Calu3 (cell line): ENCODE measurements around the gene TPK1. TPM values are rescaled to one million over a fixed set of nuclear protein-coding genes. Genes with fewer than 3 reads are reported as not detected.

ENCODE experiments used
- BruUV-seq: library from RNA; stranded (reverse); fragments of 400-500 nt; replicated peaks from 2 replicates; lab custom pipeline; 2021; lab: Mats Ljungman, UMichigan
- CTCF ChIA-PET: fragments of 300-600 bp; sonication (Branson Sonifier 250); formaldehyde crosslinking; loops from one replicate; lab custom pipeline; 2022; ENCODE audit warnings: antibody characterized with exemption; lab: Charles Lee
- DNase-seq: peaks from one replicate; pipeline ENCODE4 v3.0.0; 2022
- H3K27ac Mint-ChIP-seq: one replicate; pipeline ENCODE4 v1.8.0; 2022; ENCODE audit warnings: mixed read lengths; ENCODE audit not compliant: unreplicated experiment
- H3K27me3 Mint-ChIP-seq: one replicate; pipeline ENCODE4 v1.8.0; 2022; ENCODE audit warnings: mixed read lengths; ENCODE audit not compliant: unreplicated experiment
- H3K36me3 Mint-ChIP-seq: one replicate; pipeline ENCODE4 v1.8.0; 2022; ENCODE audit warnings: mild to moderate bottlenecking, moderate library complexity, mixed read lengths; ENCODE audit not compliant: insufficient read depth, unreplicated experiment
- H3K4me1 Mint-ChIP-seq: one replicate; pipeline ENCODE4 v1.8.0; 2022; ENCODE audit warnings: mild to moderate bottlenecking, low read depth, mixed read lengths; ENCODE audit not compliant: unreplicated experiment
- H3K4me3 Mint-ChIP-seq: one replicate; pipeline ENCODE4 v1.8.0; 2022; ENCODE audit warnings: mild to moderate bottlenecking, low read depth, moderate library complexity, mixed read lengths; ENCODE audit not compliant: unreplicated experiment
- H3K9me3 Mint-ChIP-seq: one replicate; pipeline ENCODE4 v1.8.0; 2022; ENCODE audit warnings: low read depth, mixed read lengths; ENCODE audit not compliant: unreplicated experiment
- CTCF ChIP-seq: fragments of 200-600 bp; IDR thresholded peaks from one replicate; pipeline ENCODE4 v1.8.0; 2022; ENCODE audit warnings: antibody characterized with exemption; ENCODE audit not compliant: unreplicated experiment
- intact Hi-C: fragments of 100-400 bp; cut with micrococcal nuclease; formaldehyde crosslinking; loops from one replicate; pipeline ENCODE4 v1.10.0; 2022; ENCODE audit not compliant: unreplicated experiment
- total RNA-seq: library from RNA; stranded (reverse); gene quantifications from 2 replicates; pipeline ENCODE4 v1.2.3, GENCODE V29; 2022

The TPK1 gene
- total RNA-seq, 1 experiment from 2014 or later: 13.2 TPM

DNA sequence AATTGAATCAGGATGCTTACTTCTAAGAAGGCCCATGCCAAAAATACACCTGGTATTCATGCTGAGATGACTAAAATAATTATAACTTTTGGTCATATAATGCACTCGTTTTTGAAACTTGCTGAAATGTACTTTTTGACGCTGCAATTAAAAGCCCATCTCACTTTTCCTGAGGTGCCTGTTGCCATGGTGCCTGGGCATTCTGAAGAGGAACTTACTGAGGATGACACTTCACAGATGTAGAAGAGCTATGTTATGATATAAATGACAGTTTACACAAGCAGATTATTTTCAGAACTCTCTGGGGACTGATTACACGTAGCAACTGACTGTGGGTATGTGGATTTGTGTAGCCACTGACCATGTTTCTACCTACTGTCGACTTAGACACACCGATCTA lies 182.4 kb downstream of the TPK1 start:
- CTCF ChIA-PET: no interaction called here
- TF ChIP-seq CTCF: no peak
- Mint-ChIP-seq H3K36me3 (no peaks in the 10 kb centered on the region), H3K4me3 (no peak overlapping the region), H3K27me3 (no peaks in the 10 kb centered on the region), H3K4me1 (no peaks in the 10 kb centered on the region), H3K27ac (no peak overlapping the region), H3K9me3 (peaks cover 4% of the 10 kb centered on the region)
- DNase-seq: no peak
- intact Hi-C loops: loop anchor here (5.0 kb wide), 1 partner anchor 364 kb away; no protein-coding TSS in a partner anchor
- no TSS peak for BruUV-seq

DNA sequence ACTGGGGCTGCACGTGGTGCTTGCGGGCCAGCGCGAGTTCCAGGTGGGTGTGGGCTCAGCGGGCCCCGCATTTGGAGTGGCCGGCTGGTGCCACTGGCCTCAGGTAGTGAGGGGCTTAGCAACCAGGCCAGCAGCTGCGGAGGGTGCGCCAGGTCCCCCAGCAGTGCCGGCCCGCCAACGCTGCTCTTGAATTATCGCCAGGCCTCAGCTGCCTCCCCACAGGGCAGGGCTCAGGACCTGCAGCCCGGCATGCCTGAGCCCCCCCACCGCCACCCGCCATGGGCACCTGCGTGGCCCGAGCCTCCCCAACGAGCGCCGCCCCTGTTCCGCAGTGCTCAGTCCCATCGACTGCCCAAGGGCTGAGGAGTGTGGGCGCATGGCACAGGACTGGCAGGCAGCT lies 185.4 kb downstream of the TPK1 start:
- CTCF ChIA-PET: no interaction called here
- no TSS peak for BruUV-seq
- Mint-ChIP-seq H3K4me1 (no peaks in the 10 kb centered on the region), H3K36me3 (no peaks in the 10 kb centered on the region), H3K4me3 (no peak overlapping the region), H3K27me3 (no peaks in the 10 kb centered on the region), H3K27ac (no peak overlapping the region), H3K9me3 (peaks cover 6% of the 10 kb centered on the region)
- intact Hi-C loops: loop anchor here (5.0 kb wide), 1 partner anchor 367 kb away; no protein-coding TSS in a partner anchor
- no peak for DNase-seq
- TF ChIP-seq CTCF: no peak

DNA sequence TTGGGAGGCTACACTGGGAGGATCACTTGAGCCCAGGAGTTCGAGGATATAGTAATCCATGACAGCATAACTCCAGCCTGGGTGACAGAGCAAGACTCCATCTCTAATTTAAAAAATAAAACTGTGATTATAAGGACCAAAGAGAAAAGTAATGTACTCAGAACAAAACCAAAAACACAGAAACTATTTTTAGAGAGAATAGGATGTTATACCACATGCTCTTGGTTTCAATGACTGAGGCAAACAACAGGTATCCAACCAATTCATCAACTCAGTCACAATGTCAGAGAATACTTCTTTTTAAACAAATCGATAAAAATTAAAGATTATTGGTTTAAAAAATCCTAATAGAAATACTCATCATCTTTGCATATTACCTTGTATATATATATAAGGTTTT lies 186.7 kb downstream of the TPK1 start:
- intact Hi-C loops: no loop called here
- H3K4me3 Mint-ChIP-seq: no peak overlapping the region
- no TSS peak for BruUV-seq
- peaks cover 6% of the 10 kb centered on the region for H3K9me3 Mint-ChIP-seq
- no peak overlapping the region for H3K27ac Mint-ChIP-seq
- no peak for TF ChIP-seq CTCF
- CTCF ChIA-PET: no interaction called here
- H3K4me1 Mint-ChIP-seq: no peaks in the 10 kb centered on the region
- no peak for DNase-seq
- no peaks in the 10 kb centered on the region for H3K36me3 Mint-ChIP-seq
- H3K27me3 Mint-ChIP-seq: no peaks in the 10 kb centered on the region

GRCh38 chr7:144641389-144642044 lies 194.3 kb downstream of the TPK1 start:
- no peak overlapping the region for H3K27ac Mint-ChIP-seq
- no peak for DNase-seq
- intact Hi-C loops: no loop called here
- H3K4me1 Mint-ChIP-seq: no peaks in the 10 kb centered on the region
- CTCF ChIA-PET: no interaction called here
- H3K36me3 Mint-ChIP-seq: no peaks in the 10 kb centered on the region
- BruUV-seq: no TSS peak
- H3K9me3 Mint-ChIP-seq: no peaks in the 10 kb centered on the region
- H3K27me3 Mint-ChIP-seq: no peaks in the 10 kb centered on the region
- no peak overlapping the region for H3K4me3 Mint-ChIP-seq
- TF ChIP-seq CTCF: no peak
